GM21619 (cell line): ENCODE data around the gene KCTD1.

Experiments used
- ATAC-seq: cut with Tn5 transposase; IDR thresholded peaks from one replicate; pipeline ENCODE4 v1.9.1; 2021; ENCODE audit not compliant: unreplicated experiment

Gene KCTD1

GRCh38 chr18:26524002-26524401 is 24.4 kb downstream of the KCTD1 start:
- ATAC-seq: no peak

- no peak for ATAC-seq
Measured at GRCh38 chr18:26521617-26522016, 26.7 kb downstream of the KCTD1 start.

- ATAC-seq: no peak
Measured at GRCh38 chr18:26520974-26521373, 27.4 kb downstream of the KCTD1 start.

- ATAC-seq: no peak
Measured at GRCh38 chr18:26519114-26519513, 29.2 kb downstream of the KCTD1 start.

GRCh38 chr18:26516964-26517363 is 31.4 kb downstream of the KCTD1 start:
- no peak for ATAC-seq

GRCh38 chr18:26515643-26516487 is 32.5 kb downstream of the KCTD1 start:
- no peak for ATAC-seq

- ATAC-seq: no peak
Measured at GRCh38 chr18:26511339-26512071, 36.8 kb downstream of the KCTD1 start.

GRCh38 chr18:26510337-26510736 is 38.0 kb downstream of the KCTD1 start:
- no peak for ATAC-seq

GRCh38 chr18:26506012-26506411 is 42.3 kb downstream of the KCTD1 start:
- no peak for ATAC-seq

- ATAC-seq: no peak
Measured at GRCh38 chr18:26504831-26505230, 43.5 kb downstream of the KCTD1 start.

- no peak for ATAC-seq
Measured at GRCh38 chr18:26503382-26503781, 45.0 kb downstream of the KCTD1 start.

- ATAC-seq: no peak
Measured at GRCh38 chr18:26502823-26503222, 45.5 kb downstream of the KCTD1 start.

- ATAC-seq: no peak
Measured at GRCh38 chr18:26497866-26498265, 50.5 kb downstream of the KCTD1 start.

GRCh38 chr18:26496528-26496927 is 51.8 kb downstream of the KCTD1 start:
- ATAC-seq: no peak

GRCh38 chr18:26495287-26495686 is 53.1 kb downstream of the KCTD1 start:
- no peak for ATAC-seq

- ATAC-seq: no peak
Measured at GRCh38 chr18:26493021-26493420, 55.3 kb downstream of the KCTD1 start.

GRCh38 chr18:26491194-26491816 is 57.0 kb downstream of the KCTD1 start:
- no peak for ATAC-seq

GRCh38 chr18:26489881-26490280 is 58.5 kb downstream of the KCTD1 start:
- no peak for ATAC-seq

- ATAC-seq: no peak
Measured at GRCh38 chr18:26489191-26489590, 59.2 kb downstream of the KCTD1 start.

- ATAC-seq: no peak
Measured at GRCh38 chr18:26488417-26489009, 59.8 kb downstream of the KCTD1 start.

GRCh38 chr18:26487437-26487836 is 60.9 kb downstream of the KCTD1 start:
- ATAC-seq: no peak
